NCI-H526 treated with DMSO at 0.1 percent for 48 hours (cell line): ENCODE data around the gene COL11A1.
"Not testable (repeated sequence)": the region's sequence is repeated elsewhere in the genome, so short reads cannot be mapped to it uniquely, and the experiment has no call there.

Experiments
- DNase-seq: peaks from one replicate; lab custom pipeline; 2025; lab: John Stamatoyannopoulos, UW

COL11A1 gene

DNA sequence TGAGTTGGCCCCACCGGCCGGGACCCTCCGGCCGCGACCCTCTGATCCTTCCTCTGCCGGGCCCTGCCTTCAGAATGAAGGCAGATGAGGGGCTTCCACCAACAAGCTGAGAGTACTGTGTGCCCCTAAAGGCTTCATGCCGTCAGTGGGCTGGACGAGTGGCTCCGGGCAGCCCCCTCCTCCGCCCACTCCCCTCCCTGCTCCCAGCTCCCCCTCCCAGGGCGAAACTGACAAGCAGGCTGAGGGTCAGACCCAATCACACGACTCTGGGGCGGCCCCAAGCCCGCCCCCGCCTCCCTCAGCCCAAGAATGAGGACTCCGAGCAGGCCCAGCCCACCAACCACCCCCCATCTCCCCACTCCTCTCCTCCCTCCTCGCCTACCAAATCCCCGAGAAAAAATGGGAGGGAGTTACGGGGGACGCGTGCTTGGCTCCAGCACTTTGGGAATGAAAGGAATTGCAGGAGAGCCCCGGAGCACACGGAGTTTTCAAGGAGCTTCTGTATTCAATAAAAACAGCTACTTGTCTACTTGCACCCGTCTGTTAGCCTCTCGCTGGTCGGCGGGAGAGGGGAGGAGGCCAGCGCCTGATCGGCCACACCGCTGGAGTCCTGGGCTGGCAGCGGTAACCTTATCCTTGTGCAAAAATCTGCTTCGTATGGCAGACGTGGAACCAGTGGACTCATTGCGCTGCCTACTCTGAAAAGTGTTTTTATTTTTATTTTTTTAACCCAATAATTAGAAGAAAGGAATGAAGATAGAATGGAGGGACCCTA is at the start of gene COL11A1:
Gene COL11A1 (minus strand): TSS at position 147 of the 775 bp plus-strand sequence. CDS start 344 bp downstream, outside the sequence.
- DNase-seq: peak; percentile 86

DNA sequence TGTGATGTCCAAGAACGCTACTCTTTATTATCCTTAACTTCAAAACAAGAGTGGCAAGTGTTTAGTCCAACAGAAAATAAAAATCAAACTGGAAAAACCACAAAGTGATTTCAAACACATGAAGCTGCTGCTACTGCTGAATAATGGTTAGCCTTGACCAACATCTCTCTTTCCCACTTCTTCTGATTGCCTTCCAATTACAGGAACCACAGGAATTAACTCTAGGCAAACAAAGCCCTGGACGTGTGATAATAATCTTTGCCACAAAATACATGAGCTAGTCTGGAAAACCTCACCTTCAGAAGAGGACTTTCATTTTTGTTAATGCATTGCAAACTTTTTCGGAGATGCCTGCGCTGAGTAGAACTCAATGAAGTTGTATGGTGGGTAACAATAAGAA is 48.6 kb upstream of the COL11A1 start:
- DNase-seq: no peak

DNA sequence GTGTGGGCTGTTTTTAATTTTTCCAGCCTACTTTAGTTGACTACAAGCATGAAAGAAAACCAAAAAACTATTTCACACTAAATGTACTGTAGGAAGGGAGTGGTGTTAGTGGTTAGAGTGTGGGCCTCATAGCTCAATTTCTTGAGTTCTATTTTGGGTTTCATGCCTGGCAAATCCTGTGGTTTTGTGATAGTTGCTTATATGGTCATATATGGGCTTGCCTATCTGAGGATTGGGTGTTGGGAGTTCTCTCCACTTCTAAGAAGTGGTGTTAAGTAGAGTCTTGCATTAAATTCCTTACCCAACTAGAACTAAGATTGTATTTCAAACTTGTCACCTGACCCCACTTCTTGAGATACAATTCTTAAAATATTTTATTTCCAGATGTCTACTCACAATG is 37.8 kb upstream of the COL11A1 start:
- DNase-seq: no peak

DNA sequence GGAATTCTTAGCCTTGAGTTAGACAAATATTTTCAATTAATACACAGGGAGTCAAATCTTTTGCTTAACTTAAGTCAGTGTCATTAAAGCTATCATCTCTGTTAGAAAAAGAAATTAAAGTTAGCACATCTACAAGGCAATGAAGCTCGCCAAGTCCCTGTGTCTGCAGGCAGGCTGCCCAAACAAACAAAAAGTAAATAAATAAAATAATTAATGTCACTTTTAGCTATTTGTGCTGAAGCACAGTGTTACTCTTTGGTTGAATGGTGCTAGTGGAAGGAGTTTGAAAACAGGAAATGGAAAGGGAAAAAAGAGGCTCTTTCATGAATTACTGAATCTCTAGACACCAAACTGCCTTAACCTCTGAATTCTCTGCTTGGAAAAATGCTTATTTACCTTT is 37.1 kb upstream of the COL11A1 start:
- no peak for DNase-seq

DNA sequence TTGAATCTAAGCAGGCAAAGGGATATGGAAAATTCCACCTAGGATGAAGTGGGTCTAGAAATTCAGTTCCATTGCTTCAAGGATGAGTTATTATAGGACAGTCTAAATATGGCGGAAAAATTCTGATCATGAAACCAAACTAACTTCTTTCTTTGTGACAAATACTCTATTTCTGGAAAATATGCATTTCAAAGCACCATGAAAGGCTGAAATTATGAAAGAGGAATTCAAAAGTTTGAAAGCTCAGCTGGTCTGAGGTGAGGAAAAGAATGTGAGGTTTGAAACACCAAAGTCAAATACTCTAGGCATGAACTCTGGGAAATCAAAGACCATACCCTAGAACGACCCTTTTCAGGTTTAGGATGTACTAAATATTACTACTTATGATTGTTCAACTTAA is 36.4 kb upstream of the COL11A1 start:
- no peak for DNase-seq

DNA sequence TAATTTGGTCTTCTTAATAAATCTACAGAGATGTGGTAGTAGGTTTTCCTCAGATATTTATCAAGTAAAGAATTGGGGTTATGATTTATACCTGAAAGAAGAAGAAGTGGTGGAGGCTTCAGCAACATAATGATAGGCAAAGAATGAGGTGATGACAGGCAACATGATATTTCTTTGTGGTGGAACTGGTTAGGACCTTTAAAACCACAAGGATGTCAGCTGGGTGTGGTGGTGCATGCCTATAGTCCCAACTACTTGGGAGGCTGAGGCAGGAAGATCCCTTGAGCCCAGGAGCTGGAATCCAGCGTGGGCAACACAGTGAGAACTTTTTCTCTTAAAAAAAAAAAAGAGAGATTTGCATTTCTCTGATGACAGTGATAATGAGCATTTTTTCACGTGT is 34.1 kb upstream of the COL11A1 start:
- DNase-seq: no peak

DNA sequence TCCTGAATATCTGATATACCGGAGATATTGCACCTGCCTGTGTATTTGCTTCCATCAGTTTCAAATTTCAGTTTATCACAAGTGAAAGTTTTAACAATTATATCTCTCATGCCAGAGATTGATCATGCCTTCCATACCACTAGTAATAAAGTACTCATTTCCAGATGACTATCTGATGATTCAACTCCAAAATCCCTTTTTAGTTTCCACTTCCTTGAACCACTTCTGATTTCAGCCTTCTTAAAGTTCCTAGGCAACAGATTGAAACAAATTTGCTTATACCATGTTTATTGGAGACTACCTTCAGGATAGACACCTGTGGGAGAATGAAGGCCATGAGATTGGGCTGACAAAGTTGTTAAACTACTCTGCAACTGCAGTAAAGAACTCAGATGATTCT is 21.5 kb upstream of the COL11A1 start:
- DNase-seq: no peak

DNA sequence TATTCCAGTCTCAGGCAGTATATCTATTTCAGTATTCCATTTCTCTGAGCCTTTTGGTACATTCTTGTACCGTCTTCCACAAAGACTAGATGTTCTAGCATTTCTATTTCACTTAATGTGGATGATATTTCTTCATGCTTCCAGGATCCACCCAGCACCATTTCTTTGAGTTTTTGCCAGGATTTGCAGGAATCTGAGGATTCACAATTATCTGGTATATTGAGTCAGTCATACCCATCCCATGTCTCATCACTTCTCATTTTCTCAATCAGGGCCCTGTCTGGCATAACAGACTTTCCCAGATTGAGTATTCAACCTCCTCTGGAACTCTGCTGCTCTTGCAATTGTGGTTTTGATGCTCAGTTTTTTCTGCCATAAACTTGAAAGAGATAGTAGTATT is 20.9 kb upstream of the COL11A1 start:
- no peak for DNase-seq

DNA sequence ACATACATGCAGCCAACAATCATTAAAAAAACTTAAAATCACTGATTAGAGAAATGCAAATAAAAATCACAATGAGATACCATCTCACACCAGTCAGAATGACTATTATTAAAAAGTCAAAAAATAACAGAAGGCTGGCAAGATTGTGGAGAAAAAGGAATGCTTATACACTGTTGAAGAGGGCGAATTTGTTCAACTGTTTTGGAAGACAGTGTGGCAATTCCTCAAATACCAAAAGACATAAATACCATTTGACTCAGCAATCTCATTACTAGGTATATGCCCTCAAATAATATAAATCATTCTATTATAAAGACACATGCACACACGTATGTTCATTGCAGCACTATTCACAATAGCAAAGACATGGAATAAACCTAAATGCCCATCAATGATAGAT is 19.9 kb upstream of the COL11A1 start:
- DNase-seq: not testable (repeated sequence)

DNA sequence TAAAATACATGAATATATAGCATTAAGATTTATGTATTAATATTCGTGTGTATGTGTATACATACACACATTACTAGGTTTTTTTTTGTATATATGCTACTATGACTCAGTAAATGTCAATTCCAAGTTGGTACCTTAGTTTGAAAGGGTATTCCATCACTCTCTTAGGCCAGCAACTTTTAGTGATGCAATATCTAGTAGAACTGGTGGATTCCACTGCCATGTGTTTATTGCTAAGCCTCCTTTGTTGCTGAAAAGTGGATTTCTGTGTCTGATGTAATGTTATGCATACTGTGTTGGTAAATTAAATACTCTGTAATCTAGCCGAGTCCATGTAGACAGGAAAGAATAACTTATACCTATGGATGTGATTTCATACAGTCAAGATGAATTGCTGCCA is 16.9 kb upstream of the COL11A1 start:
- DNase-seq: no peak

DNA sequence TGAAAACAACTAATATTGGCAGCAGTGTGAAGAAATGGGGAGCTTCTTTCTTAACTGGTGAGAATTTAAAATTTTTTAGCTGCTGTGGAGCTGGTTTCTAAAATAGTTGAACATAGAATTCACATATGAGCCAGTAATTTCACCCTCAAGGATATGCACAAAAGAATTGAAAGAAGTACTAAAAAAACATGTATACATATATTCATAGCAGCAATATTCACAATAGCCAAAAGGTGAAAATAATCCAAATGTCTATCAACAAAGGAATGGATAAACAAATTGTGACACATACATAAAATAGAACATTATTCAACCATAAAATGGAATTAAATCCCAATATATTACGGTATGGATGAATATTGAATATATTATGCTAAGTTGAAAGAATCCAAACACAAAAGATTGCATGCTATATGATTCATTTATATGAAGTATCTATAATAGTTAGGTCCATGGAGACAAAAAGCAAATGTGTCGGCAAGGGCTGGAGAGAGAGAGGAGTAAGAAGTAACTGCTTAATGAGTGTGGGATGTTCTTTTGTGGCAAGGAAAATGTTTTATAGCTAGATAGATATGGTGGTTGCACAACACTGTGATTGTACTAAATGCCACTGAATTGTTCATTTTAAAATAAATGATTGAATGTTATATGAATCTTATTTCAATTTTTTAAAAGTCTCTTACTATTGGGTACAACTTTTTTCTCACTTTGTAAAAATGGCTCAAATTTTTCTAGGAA is 14.8 kb upstream of the COL11A1 start:
- DNase-seq: no peak

DNA sequence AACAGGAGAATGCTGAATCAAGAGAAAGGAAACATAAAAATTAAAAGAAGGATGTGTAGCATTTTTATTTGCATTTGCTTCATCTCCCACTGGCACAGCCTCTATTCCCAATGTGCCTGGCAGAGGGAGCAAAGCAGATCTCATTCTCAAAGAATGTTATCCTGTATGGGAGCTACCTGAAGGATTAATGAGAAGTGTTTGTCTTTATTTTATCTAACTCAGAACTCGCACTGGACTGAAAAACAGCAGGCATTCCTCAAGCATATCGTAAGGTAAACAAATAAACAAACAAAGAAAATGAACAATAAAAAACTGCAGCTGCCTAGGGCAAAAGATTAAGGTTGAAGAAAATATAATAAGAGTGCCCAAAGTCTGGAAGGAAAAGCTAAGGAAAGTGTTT is 12.7 kb upstream of the COL11A1 start:
- no peak for DNase-seq

DNA sequence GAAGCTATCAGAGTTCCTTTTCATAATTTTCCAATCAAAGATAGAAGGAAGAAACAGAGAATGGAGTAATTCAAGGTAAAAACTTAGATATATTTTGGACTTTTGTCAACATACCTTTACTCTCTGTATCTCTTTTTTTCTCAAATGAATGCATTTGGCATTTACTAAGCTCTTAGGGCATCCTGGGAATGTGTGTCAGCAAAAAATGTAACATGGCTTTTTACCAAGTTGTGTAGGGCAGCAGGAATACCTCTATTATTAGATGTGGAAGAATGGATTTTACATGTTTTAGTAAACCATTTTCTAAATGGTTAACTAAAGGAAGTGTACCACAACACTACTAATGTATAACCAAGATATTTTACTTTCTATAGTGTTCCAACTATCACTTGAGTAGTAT is 4.2 kb upstream of the COL11A1 start:
- DNase-seq: no peak

DNA sequence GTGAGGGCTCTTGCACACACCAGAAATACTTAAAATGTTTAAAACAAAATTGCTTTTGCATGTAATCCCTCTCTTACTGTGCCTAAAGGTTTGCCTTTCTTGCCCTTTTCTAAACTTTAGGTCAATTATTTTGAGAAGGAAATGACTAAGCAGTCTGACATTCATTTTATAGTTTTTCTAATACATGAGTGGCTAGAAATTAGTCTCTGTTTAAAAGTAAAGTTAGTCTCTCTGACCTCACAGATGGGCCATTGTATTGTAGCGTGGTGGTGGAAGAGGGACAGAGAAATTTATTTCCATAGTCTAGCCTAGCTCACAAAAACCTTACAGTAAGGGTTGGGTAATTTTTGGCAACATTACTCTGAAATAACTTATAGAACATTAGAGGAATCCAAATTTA is 3.6 kb upstream of the COL11A1 start:
- no peak for DNase-seq

DNA sequence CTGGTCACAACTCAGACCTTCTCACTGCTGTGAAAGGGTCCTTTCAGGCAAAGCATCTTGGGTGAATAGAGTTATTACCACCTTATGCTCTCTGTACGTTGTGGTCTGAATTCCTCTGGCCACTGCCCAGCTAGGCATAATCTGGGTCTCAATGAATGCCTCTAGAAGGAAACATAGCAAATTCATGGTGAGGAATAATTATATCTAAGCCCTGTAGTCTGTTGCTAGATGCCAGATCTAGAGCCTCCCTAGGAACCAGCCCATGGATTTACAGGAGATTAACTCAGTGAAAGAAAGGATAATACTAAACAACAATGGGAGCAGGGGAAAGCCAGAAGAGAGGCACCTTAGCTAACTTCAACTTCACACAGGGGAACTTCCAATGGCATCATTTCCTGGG is 2.4 kb upstream of the COL11A1 start:
- peak; percentile 25 for DNase-seq

DNA sequence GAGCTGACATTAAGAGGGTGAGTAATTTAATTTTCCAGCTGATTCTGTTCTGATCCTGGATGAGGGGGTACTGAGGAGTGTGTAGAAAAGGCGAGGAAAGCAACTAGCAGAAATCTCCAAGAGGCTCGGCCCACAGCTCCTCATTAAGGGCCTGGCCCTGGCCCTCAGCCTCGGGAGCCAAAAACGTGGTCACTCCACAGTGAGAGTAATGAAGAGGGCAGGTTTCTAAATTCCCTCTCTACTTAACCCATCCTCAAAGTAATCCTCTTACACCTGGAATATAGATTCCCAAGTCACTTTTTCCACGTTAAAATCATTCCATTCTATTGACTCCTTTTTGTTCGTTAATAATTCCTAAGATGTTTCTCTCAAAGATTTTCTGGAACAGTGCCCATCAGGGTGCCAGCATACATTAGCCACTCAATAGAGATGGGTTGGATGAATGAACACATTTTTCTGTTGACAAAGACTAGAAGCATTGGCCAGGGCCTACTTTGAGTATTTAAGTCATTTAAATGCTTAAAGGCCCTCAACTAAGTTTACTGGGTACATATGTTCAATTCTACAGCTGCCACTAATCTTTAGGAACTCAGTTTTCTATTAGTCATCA is 1.1 kb upstream of the COL11A1 start:
- peak; percentile 52 for DNase-seq

DNA sequence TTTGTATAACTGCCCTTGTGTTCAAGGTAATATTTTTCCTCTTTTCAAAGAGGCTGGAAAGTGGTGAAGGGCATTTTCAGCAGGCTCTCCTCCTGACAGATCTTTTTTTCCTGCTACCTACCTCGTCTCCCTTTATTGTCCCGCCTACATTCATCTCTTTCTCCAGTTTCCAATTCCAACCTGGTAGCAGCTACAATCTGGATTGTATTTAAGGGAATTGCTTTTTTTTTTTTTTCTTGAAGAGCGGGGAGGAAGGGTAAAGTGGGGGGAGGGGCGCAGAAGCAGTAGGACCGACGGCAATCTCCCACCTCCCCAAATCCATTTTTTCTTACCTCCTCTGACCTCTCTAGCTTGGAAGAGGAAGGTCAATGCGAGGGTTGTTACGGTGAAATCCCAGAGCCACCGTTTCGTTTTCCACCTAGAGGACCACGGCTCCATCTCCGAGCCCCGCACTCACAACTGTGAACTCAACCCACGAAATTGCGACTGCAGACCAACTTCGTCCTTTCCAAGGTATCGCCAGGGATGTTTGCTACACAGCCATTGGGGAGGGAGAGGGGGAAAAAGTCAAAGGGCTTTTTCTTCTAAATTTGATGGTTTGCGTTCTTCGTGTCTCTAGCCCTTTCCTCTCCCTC is 464 bp downstream of the COL11A1 start:
- peak; percentile 34 for DNase-seq

DNA sequence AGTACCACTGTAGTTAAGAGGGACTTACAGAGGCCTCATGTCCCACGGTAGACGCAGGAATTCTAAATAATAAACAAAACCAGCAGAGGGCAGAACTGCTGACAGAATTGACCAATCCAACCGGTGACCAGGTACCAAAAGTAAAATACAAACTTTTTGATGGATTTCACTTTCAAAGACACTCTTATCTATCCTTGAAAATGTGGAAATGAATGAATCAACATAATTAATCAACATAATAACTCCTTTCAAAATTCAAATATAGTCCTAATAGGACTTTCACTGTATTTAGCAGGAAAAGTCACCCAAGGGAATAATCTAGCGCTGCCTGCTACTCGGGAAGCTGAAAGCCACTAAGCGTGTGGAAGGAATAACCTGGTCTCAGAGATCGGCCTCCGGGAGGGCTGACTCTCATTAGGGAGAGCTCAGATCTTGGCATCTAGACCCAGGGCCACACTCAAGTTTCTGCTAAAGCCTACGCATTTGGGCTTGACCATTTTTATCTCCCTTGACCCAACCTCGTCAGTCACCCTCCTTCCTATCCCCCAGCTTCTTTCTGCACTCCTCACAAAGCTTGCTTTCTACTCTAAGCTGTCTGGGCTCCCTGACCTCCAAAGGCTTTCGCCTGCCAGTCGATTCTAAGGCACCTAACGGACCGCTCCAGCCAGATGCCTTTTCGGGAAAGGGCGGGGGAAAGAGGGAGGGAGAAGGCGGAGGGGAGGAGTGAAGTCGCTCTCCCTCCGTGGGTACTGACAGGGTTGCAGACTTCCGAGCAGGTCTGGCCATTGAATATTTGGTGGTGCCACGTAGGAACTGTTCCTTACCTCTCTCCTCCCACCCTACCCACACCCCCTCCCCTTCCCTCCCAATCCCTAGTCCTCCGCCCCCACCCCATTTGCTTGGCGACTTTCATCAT is 1.6 kb downstream of the COL11A1 start:
- DNase-seq: peak; percentile 94

DNA sequence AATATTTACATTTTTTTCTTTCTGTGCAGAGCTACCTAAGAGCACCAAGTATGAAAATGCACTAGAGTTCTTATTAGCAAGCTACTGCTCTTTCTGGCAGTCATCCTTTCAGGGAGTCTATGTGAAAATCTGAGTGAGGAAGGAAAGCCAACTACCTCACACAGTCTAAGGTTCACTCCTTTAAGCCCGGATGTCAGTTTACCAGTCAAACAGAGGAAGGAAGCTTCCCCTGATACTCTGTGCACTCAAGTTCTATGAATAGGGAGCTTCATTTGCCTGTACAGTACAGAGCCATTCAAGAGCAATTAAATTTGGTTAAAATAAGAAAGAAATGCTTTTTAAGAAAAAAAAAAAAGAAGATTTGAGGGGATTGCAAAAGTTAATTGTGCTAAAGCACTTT is 6.9 kb downstream of the COL11A1 start:
- DNase-seq: no peak

DNA sequence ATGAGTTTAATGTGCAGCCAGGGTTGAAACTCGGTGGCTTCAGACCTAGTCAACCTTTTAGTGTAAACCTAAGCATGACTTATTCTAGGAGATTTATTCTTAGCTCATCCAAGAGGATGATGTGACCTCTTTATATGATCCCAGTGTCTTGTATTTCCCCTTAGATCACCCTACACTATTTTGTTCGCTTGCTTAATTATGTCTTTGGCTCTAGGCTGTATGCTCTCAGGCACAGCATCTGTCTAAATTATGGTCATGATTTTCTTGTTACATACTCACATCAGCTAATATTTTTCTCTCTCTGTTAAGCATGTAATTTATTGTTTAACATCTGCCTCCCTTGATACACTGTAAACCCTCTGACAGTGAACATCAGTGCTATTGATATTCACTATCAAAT is 19.1 kb downstream of the COL11A1 start:
- no peak for DNase-seq

DNA sequence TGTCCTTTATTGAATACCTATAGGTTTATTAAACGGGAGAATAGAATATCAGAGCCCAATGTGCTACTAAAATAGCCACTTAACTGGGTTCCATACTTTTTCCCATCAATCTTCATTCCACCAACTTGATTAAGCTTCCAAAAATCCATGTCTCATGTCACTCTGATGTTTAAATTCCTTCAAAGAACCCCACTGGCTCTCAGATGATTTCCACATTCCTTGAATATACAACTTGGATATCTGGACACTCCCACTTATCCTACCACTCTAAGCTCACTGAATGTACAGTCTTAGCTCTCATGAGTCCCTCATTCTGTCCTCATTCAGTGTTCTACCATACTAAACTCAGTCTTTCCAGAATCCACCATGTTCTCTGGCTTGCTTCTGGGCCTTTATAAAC is 21.1 kb downstream of the COL11A1 start:
- no peak for DNase-seq

DNA sequence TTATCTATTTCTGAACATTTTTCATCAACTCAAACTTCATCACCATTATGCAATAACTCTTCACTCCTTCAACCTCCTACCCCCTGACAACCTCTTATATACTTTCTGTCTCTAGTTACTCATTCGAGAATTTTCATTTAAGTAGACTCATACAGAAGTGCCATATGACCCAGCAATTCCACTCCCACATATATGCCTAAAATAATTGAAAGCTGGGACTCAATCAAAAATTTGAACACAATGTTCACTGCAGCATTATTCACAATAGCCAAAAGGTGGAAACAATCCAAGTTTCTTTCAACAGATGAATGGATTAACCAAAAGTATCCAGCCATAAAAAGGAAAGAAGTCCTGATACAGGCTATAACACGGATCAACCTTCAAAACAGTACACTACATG is 24.1 kb downstream of the COL11A1 start:
- no peak for DNase-seq
